GM12801 (cell line): ENCODE data around the gene LTBP1.

Experiments used
- TF ChIP-seq, protein P1 (sequence below): IDR thresholded peaks from one replicate; pipeline ENCODE4 v1.5.1; 2011; ENCODE audit warnings: control low read depth; ENCODE audit not compliant: insufficient read length; ENCODE audit errors: extremely low read depth

Gene LTBP1

DNA sequence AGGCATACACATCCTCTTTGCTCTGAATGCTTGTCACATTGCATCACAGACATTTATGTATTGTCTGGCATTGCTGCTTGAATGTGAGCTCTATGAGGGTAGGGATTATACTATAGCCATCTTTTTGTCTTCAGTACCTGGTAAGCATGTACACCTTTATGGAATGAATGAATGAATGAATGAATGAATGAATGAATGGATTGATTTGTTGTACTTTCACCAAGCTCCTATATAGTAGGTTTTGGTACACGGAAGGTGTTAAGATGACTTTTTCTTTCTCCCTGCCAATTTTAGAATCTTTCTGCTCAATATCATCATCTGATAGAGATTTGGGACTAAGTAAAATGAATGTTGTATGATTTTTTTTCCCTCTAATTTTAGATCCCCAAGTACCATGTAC is 13.5 kb downstream of the LTBP1 start:
- TF ChIP-seq, protein P1, sequence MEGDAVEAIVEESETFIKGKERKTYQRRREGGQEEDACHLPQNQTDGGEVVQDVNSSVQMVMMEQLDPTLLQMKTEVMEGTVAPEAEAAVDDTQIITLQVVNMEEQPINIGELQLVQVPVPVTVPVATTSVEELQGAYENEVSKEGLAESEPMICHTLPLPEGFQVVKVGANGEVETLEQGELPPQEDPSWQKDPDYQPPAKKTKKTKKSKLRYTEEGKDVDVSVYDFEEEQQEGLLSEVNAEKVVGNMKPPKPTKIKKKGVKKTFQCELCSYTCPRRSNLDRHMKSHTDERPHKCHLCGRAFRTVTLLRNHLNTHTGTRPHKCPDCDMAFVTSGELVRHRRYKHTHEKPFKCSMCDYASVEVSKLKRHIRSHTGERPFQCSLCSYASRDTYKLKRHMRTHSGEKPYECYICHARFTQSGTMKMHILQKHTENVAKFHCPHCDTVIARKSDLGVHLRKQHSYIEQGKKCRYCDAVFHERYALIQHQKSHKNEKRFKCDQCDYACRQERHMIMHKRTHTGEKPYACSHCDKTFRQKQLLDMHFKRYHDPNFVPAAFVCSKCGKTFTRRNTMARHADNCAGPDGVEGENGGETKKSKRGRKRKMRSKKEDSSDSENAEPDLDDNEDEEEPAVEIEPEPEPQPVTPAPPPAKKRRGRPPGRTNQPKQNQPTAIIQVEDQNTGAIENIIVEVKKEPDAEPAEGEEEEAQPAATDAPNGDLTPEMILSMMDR, result no peak

DNA sequence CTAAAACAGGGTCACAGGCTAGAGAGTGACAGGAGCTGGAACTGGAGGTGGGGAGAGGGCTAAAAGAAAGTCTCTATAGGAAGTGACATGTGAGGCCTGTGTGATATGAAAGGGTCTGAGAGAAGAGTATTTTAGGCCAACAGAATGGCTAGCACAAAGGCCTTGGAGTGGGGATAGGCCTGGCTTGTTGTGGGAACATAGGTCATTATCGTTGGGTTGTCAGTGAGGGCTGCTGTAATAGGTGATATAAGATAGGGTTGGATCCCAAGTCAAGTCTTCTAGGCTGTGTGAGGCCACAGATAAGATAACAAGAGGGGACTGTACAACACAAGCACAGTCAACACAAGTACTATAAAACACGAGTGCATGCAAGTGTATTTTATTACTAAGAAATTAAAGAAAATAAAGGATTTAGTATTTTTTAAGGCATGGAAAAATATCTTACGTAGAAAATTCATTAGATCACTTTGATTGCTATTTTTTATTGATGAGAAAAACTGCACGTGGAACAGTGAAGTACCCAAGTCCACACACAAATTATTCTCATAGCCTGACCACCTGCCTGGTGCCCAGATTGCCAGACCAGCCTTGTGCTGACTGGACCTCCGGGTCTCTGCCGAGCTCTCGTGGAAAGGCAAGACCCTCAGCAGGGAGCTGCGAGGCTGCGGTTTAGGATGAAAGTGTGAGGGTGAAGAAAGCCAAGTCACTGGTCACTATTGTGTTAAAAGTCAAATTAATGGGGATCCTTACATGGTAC is 14.1 kb downstream of the LTBP1 start:
- TF ChIP-seq, protein P1, result no peak

DNA sequence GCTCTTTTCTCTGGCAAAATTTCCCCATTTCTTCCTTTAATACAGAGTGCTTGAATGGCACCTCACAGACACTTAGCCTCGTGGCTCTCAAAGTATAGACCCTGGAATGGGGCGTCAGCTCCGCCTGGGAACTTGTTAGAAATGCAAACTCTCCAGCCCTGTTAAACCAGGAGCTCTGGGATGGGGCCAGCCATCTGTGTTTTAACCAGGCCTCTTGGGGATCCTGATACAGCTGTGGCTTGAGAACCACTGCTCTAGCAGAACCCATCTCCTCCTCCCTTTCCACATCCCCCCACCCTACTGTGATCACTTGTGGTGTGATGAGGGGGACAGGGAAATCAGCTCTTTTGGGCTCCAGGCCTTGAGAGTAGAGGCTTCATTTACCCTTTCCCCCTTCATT is 15.9 kb downstream of the LTBP1 start:
- TF ChIP-seq, protein P1, result no peak

DNA sequence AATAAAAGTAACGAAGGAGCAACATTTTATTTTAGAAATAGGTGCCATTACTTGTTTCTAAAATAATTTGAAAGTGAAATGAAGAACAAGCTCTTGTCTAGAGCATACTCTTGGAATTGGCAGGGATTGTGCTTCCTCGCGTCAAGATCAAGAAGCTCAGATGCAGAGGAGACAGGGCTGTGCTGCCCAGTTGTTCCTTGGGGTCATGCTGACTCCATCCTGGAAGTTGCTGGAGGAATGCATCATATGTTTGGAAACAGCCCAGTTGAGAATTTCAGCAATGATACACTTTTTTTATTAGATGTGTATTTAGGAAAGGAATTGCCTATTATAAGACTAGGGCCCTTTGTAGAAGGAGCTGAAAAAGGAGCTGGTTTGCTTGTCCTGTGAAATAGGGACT is 17.2 kb downstream of the LTBP1 start:
- TF ChIP-seq, protein P1, result no peak

DNA sequence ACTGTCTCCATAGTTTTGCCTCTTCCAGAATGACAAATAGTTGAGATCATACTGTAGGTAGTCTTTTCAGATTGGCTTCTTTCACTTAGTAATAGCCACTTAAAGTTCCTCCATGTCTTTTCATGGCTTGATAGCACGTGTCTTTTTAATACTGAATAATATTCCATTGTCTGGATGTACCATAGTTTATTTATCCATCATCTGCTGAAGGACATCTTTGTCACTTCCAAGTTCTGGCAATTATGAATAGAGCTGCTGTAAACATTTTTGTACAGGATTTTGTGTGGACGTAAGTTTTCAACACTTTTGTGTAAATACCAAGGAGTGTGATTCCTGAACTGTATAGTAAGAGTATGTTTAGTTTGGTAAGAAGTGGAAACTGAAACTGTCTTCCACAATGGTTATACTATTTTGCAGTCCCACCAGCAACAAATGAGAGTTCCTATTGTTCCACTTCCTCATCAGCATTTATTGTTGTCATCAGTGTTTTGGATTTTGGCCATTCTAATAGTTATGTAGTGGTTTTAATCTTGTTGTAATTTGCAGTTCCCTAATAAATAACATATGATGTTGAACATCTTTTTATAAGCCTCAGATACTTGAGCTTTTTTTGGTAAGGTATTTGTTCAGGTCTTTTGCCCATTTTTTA is 18.9 kb downstream of the LTBP1 start:
- TF ChIP-seq, protein P1, result no peak

DNA sequence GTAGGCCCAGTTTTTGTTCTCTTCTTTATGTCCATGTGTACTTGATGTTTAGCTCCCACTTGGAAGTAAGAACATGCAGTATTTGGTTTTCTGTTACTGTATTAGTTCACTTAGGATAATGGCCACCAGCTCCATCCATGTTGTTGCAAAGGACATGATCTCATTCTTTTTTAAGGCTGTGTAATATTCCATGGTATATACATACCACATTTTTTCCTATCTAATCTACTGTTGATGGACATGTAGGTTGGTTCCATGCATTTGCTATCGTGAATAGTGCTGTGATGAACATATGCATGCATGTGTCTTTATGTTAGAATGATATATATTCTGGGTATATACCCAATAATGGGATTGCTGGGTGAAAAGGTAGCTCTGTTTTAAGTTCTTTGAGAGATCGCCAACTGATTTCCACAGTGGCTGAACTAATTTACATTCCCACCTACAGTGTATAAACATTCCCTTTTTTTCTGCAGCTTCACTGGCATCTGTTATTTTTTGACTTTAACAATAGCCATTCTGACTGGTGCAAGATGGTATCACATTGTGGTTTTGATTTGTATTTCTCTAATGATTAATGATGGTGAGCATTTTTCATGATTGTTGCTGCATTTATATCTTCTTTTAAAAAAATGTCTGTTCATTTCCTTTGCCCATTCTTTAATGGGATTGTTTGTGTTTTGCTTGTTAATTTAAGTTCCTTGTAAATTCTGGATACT is 22.9 kb downstream of the LTBP1 start:
- TF ChIP-seq, protein P1, result no peak

DNA sequence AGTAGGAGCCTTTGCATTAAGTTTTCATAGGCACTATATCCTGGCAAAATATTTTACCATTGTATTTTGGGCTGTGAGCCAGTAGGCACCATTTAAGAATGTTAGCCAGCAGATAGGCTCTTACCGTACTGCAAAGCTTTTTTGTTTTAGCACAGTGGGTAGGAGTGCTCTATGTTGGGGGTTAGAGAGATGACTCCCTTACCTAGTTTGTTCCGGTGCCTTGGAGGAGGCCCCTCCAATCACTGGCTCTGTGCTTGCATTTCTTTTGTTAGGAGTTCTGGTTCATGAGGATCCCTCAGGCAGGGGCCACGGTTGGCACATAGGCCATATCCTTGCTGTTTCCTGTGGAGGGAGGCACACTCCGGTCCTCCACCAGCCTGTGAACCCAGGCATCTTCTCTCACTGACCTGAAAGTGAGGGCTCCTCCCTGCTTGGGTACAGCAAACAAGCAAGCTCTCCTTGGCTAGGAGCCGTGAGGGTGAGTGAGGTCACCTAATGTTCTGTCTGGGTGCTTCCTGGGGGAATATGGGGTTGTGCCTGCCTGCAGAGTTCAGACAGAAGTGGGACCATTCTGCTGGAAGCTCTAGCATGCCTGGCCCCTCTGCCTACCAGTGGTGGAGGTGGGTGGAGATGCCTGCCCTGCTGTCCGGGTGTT is 29.8 kb downstream of the LTBP1 start:
- TF ChIP-seq, protein P1, result no peak
